Endothelial cell (in vitro differentiated cells): ENCODE measurements around the gene USP40. TPM values are rescaled to one million over a fixed set of nuclear protein-coding genes. Genes with fewer than 3 reads are reported as not detected.

Source experiments
- DNase-seq: peaks from one replicate; pipeline ENCODE4 v3.0.0; 2021; ENCODE audit warnings: low spot score
- H3K27ac Mint-ChIP-seq: one replicate; pipeline ENCODE4 v1.8.0; 2021; ENCODE audit warnings: mixed read lengths, inconsistent platforms; ENCODE audit not compliant: unreplicated experiment
- H3K27me3 Mint-ChIP-seq: one replicate; pipeline ENCODE4 v1.8.0; 2021; ENCODE audit warnings: mild to moderate bottlenecking, moderate library complexity, mixed read lengths, inconsistent platforms; ENCODE audit not compliant: unreplicated experiment
- H3K36me3 Mint-ChIP-seq: one replicate; pipeline ENCODE4 v1.8.0; 2021; ENCODE audit warnings: mild to moderate bottlenecking, low read depth, mixed read lengths, inconsistent platforms; ENCODE audit not compliant: unreplicated experiment
- H3K4me1 Mint-ChIP-seq: one replicate; pipeline ENCODE4 v1.8.0; 2021; ENCODE audit warnings: mild to moderate bottlenecking, mixed read lengths, inconsistent platforms; ENCODE audit not compliant: unreplicated experiment
- H3K4me3 Mint-ChIP-seq: one replicate; pipeline ENCODE4 v1.8.0; 2021; ENCODE audit warnings: mild to moderate bottlenecking, mixed read lengths, inconsistent platforms; ENCODE audit not compliant: unreplicated experiment
- H3K9me3 Mint-ChIP-seq: one replicate; pipeline ENCODE4 v1.8.0; 2021; ENCODE audit warnings: mixed read lengths, inconsistent platforms; ENCODE audit not compliant: unreplicated experiment
- CTCF ChIP-seq: fragments of 200-600 bp; sonication (generic); IDR thresholded peaks from one replicate; pipeline ENCODE4 v1.5.0; 2021; ENCODE audit warnings: antibody characterized with exemption; ENCODE audit not compliant: unreplicated experiment
- total RNA-seq: library from RNA; stranded (reverse); fragmentation: NEBNext Ultra II Directional; extraction: Animal tissue kit (Norgen Biotek cat#: 25700); gene quantifications from one replicate; pipeline ENCODE4 v1.2.1, GENCODE V29; 2021; ENCODE audit not compliant: unreplicated experiment

USP40 gene
- total RNA-seq, 1 donor from 2014 or later, result 23.6 TPM

DNA sequence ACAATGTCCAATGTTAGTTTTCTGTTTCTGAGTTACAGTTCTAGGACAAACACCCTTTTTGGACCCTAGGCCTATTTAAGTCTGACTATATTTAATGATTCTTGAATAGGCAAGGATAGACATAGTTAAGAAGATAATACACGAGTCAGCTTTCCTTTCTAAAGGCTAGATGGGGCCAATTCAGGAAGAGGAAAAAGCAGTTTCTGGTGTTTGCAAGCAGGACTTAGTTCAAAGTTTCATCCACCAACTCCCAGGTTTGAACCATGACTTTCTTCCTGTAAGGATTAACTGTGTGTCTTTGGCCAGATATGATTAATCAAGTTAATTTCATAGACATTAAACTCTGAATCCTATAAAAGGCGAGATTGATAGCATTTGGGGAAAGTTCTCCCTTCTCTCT, 66.7 kb downstream of the USP40 start:
- no peaks in the 10 kb centered on the region for H3K9me3 Mint-ChIP-seq
- no peak overlapping the region for H3K4me3 Mint-ChIP-seq
- no peak for TF ChIP-seq CTCF
- no peak overlapping the region for H3K27ac Mint-ChIP-seq
- DNase-seq, result no peak
- H3K27me3 Mint-ChIP-seq, result no peaks in the 10 kb centered on the region
- peaks cover 7% of the 10 kb centered on the region for H3K36me3 Mint-ChIP-seq
- peaks cover 3% of the 10 kb centered on the region for H3K4me1 Mint-ChIP-seq

GRCh38 chr2:233498126-233498525, 68.5 kb downstream of the USP40 start:
- no peak for TF ChIP-seq CTCF
- peaks cover 7% of the 10 kb centered on the region for H3K36me3 Mint-ChIP-seq
- peaks cover 3% of the 10 kb centered on the region for H3K4me1 Mint-ChIP-seq
- H3K9me3 Mint-ChIP-seq, result no peaks in the 10 kb centered on the region
- H3K27ac Mint-ChIP-seq, result no peak overlapping the region
- no peaks in the 10 kb centered on the region for H3K27me3 Mint-ChIP-seq
- H3K4me3 Mint-ChIP-seq, result no peak overlapping the region
- no peak for DNase-seq

- Mint-ChIP-seq H3K36me3 (peaks cover 3% of the 10 kb centered on the region), H3K27me3 (no peaks in the 10 kb centered on the region), H3K27ac (no peak overlapping the region), H3K4me3 (no peak overlapping the region), H3K9me3 (no peaks in the 10 kb centered on the region), H3K4me1 (peaks cover 3% of the 10 kb centered on the region)
- no peak for DNase-seq
- TF ChIP-seq CTCF, result no peak
These were observed 68.9 kb downstream of the USP40 start for GRCh38 chr2:233497692-233498091.

DNA sequence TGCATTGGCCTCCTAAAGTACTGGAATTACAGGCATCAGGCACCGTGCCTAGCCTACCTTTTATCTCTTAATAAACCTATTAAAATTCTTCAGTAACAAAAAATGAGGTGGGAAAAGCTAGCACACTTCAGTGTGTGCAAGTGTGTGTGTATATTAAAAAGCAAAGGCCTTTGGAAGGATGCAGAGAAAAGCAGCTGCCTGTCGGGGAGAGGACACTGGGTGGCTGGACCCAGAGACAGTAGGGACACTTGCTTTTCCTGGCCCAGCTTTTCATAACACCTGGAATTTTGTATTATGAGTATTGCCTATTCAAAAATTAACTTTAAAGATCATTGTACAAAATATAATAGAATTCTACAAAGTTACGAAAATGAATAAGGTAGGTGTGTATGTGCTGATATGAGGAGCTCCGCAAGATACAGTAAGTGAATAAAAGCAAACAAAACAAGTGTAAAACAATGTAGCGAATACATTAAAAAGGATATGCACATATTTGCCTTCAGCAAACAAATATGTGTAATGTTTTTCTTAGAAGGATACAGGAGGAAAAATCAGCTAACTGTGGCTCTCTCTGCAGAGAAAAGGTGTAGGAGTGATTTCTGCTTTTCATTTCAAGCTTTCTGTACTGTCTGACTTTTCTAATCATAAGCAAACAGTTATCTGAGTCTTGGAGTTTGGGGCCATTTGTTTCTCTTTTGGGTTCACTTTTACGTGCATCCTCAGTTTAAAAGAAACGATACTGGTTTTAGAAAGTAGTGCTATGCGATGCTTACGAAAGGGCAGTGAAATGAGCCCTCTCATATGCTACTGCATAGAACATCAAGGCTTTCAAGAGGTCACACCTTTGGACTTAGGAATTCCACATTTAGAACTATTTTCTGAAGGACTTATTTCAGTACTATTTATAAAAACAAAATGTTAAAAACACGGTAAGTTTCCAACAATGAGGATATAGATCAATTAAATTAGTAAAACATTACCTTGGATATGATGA, 70.8 kb downstream of the USP40 start:
- Mint-ChIP-seq H3K4me1 (peaks cover 9% of the 10 kb centered on the region), H3K9me3 (no peaks in the 10 kb centered on the region), H3K27me3 (peaks cover under 1% of the 10 kb centered on the region), H3K4me3 (no peak overlapping the region), H3K36me3 (peaks cover 4% of the 10 kb centered on the region), H3K27ac (no peak overlapping the region)
- no peak for TF ChIP-seq CTCF
- no peak for DNase-seq

DNA sequence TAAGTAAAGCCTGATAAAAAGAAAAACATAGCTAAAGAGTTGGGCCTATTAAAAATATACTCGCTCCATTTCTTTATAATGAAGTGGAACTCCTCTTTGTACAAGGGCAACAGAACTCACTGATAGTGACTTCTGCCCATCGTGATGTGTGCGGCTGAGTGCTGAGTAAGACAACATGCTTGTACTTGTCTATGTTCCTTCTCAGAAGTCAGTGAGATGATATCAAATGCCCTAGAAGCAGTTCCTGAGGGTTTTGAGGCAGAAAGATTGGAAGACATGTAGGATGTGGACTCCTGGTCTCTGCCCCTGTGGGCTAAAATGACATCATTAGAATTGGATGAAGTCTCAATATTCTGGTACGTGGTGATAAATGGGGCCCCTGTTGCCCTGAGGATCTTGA, 73.8 kb downstream of the USP40 start:
- Mint-ChIP-seq H3K9me3 (no peaks in the 10 kb centered on the region), H3K4me1 (peaks cover 6% of the 10 kb centered on the region), H3K27ac (no peak overlapping the region), H3K4me3 (no peak overlapping the region), H3K27me3 (peaks cover 1% of the 10 kb centered on the region), H3K36me3 (peaks cover 4% of the 10 kb centered on the region)
- no peak for TF ChIP-seq CTCF
- no peak for DNase-seq
